ENCODE data around the gene SLC50A1.

DNA sequence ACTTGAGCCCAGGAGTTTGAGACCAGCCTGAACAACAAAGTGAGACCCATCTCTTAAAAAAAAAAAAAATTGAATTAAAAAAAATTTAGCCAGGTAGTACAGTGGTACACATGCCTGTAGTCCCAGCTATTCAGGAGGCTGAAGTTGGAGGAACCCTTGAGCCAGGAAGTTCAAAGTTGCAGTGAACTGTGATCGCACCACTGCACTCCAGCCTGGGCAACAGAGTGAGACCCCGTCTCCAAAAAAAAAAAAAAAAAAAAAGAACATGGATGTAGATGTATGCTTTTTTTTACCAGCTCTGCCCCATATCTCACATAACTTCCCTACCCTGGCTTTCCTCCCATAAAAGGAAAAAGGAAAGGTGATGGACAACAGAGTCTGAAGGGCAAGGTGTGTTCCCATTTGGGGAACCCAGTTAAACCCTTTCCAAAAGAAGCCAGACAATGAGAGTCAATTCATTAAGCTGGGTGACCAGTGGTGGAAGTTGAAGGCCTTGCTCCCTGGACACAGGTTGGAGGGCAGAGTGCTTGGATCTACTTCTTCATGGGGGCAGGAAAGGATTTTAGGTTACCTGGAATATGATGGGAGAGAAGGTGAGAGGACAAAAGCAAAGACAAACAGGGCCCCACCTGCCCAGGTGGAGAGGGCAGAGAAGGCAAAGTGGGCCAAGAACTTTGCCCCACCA, 34.6 kb downstream of the SLC50A1 start:
- no peak for TF ChIP-seq NFIC (IDR thresholded peaks at IDR 0.05)
- no peak for TF ChIP-seq EP300 (IDR thresholded peaks at IDR 0.05; ENCODE audit: borderline replicate concordance)
